ENCODE measurements around the gene CAMTA1.

DNA sequence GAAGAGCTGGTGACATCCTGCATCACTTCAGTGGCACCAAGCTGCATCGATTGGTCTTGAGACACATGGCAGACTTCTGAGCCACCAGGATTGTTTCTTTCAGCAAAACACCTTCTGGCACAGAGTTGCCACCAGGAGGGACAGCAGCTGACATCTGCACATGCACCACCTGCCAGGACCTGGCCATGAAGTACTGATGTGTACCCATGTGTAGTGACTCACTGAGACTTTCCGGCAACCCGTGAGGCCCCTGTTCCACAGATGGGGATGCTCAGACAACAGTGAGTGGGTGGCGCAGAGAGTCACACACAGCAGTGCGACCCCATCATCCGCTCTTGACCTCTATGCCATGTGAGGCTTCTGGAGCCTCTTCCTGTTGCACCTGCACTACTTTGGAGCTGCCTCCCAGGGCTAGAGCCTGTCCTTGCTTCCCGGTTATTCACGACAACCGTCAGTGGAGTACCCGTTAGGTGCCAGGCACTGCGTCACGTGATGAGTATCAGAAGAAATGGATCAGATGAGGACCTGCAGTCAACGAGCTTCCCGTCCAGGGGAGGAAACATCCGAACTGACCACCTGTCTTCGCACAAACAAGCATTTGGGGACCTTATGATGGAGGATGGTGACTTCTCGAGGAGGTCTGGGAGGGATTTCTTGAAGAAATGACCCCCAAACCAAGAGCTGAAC is 905.4 kb downstream of the CAMTA1 start:
- TF ChIP-seq CTCF (IDR thresholded peaks at IDR 0.05) (no peak), POLR2A (IDR thresholded peaks at IDR 0.05) (no peak), POLR2AphosphoS5 (IDR thresholded peaks at IDR 0.05) (no peak), EP300 (IDR thresholded peaks at IDR 0.05) (no peak)
